Esophagus muscularis mucosa (tissue), 4 donors: Measurements from ENCODE around the gene PPP2R3A. TPM values are rescaled to one million over a fixed set of nuclear protein-coding genes. Genes with fewer than 3 reads are reported as not detected.

Experiments used
- DNase-seq: peaks from one replicate; pipeline ENCODE4 v3.0.0-alpha.2; 2017; ENCODE audit errors: extremely low spot score
- H3K27ac ChIP-seq, 4 donors: fragments of 200-600 bp; sonication (generic); replicated peaks in 1 of 4; 1 replicate in 3 of 4; 2 replicates in 1 of 4; pipeline ENCODE4 v1.5.1; 2016 to 2019; ENCODE audit warnings: mild to moderate bottlenecking in 1 of 4
- H3K27me3 ChIP-seq, 4 donors: fragments of 200-600 bp; sonication (generic); one replicate each; pipeline versions ENCODE4 v1.5.1 to v1.6.0; 2016 to 2019
- H3K36me3 ChIP-seq, 4 donors: fragments of 200-600 bp; sonication (generic); one replicate each; pipeline ENCODE4 v1.5.1; 2016 to 2019
- H3K4me1 ChIP-seq, 4 donors: fragments of 200-600 bp; sonication (generic); one replicate each; pipeline ENCODE4 v1.5.1; 2016 to 2019
- H3K4me3 ChIP-seq, 4 donors: fragments of 200-600 bp; sonication (generic); 1 replicate in 2 of 4; 2 replicates in 2 of 4; pipeline ENCODE4 v1.5.1; 2016 to 2019; ENCODE audit warnings: mild to moderate bottlenecking in 4 of 4, moderate library complexity in 1 of 4
- H3K9me3 ChIP-seq, 4 donors: fragments of 200-600 bp; sonication (generic); 1 replicate in 3 of 4; 2 replicates in 1 of 4; pipeline ENCODE4 v1.5.1; 2016 to 2019
- CTCF ChIP-seq, 3 experiments: fragments of 200-600 bp in 2 of 3; fragments of 450-650 bp in 1 of 3; sonication (generic) in 2 of 3; IDR thresholded peaks; one replicate each; pipeline ENCODE4 v1.5.1; 2017 to 2019; ENCODE audit warnings: antibody characterized with exemption in 3 of 3, mild to moderate bottlenecking in 2 of 3, moderate library complexity in 1 of 3
- EP300 ChIP-seq: sonication (generic); formaldehyde crosslinking; IDR thresholded peaks from one replicate; pipeline ENCODE4 v1.6.1; 2017; ENCODE audit warnings: antibody characterized with exemption
- POLR2A ChIP-seq: fragments of 450-650 bp; IDR thresholded peaks from one replicate; pipeline ENCODE4 v1.6.1; 2017; ENCODE audit warnings: antibody characterized with exemption, moderate library complexity, mild to moderate bottlenecking, low read depth
- POLR2AphosphoS5 ChIP-seq, 2 donors: sonication (generic); formaldehyde crosslinking; IDR thresholded peaks; one replicate each; pipeline ENCODE4 v1.6.1; 2017; ENCODE audit warnings: antibody characterized with exemption in 2 of 2
- WGBS: methylation state at CpG from one replicate; pipeline ENCODE4 v1.1.5; 2018; 5-methylcytosine and 5-hydroxymethylcytosine counted together
- intact Hi-C: fragments of 100-400 bp; cut with DNase I; formaldehyde crosslinking; loops from one replicate; pipeline ENCODE4 v1.15.1; 2023
- total RNA-seq, 4 donors: library from RNA; depleted of rRNA; stranded (reverse); fragments of >200 nt; gene quantifications; one replicate each; pipeline versions ENCODE4 v1.1.0 to v1.2.1, GENCODE V29; 2016

Gene PPP2R3A
- total RNA-seq, 4 donors from 2014 or later: 19.4 to 28.9 (median 26.3) TPM

- Histone ChIP-seq H3K4me3 (no peak overlapping the region), H3K4me1 (peaks cover 29 to 73% (median 54%) of the 10 kb centered on the region in 4 donors), H3K36me3 (no peaks in the 10 kb centered on the region), H3K27me3 (no peaks in the 10 kb centered on the region), H3K9me3 (no peaks in the 10 kb centered on the region), H3K27ac (peak overlapping the region; percentile 56 to 67 (median 60))
- intact Hi-C loops: no loop called here
- DNase-seq: no peak
- no peak for TF ChIP-seq POLR2AphosphoS5 (IDR thresholded peaks at IDR 0.05)
- no peak for TF ChIP-seq CTCF (IDR thresholded peaks at IDR 0.05)
- TF ChIP-seq POLR2A: no peak
- no peak for TF ChIP-seq EP300
Observed at GRCh38 chr3:135992072-135992471, 26.5 kb downstream of the PPP2R3A start.

GRCh38 chr3:135994708-135995337 lies 29.3 kb downstream of the PPP2R3A start:
- Histone ChIP-seq H3K4me1 (peaks cover 29 to 72% (median 57%) of the 10 kb centered on the region in 4 donors), H3K27me3 (no peaks in the 10 kb centered on the region), H3K36me3 (no peaks in the 10 kb centered on the region), H3K4me3 (no peak overlapping the region), H3K27ac (peak overlapping the region; percentile 40 to 67 (median 44)), H3K9me3 (no peaks in the 10 kb centered on the region)
- DNase-seq: no peak
- no peak for TF ChIP-seq POLR2AphosphoS5 (IDR thresholded peaks at IDR 0.05)
- TF ChIP-seq EP300: no peak
- no peak for TF ChIP-seq CTCF (IDR thresholded peaks at IDR 0.05)
- no peak for TF ChIP-seq POLR2A
- intact Hi-C loops: no loop called here
- 66% methylated on average over 3 of the region's 3 CpGs for WGBS

- no peak overlapping the region for H3K4me3 ChIP-seq
- peaks cover 27 to 68% (median 54%) of the 10 kb centered on the region in 4 donors for H3K4me1 ChIP-seq
- H3K27ac ChIP-seq: peak overlapping the region; percentile 38 to 67 (median 48)
- 62% methylated on average over 4 of the region's 4 CpGs for WGBS
- no peaks in the 10 kb centered on the region for H3K27me3 ChIP-seq
- DNase-seq: no peak
- H3K36me3 ChIP-seq: no peaks in the 10 kb centered on the region
- intact Hi-C loops: no loop called here
- H3K9me3 ChIP-seq: no peaks in the 10 kb centered on the region
- no peak for TF ChIP-seq EP300
- TF ChIP-seq CTCF (IDR thresholded peaks at IDR 0.05): no peak
- no peak for TF ChIP-seq POLR2A
- no peak for TF ChIP-seq POLR2AphosphoS5 (IDR thresholded peaks at IDR 0.05)
Observed at GRCh38 chr3:135995766-135996165, 30.2 kb downstream of the PPP2R3A start.

- Histone ChIP-seq H3K9me3 (no peaks in the 10 kb centered on the region), H3K4me1 (peaks cover 14 to 49% (median 36%) of the 10 kb centered on the region in 4 donors), H3K36me3 (no peaks in the 10 kb centered on the region), H3K27me3 (no peaks in the 10 kb centered on the region), H3K27ac (peak overlapping the region in 2 of 4 donors; percentile 7 to 15), H3K4me3 (no peak overlapping the region)
- intact Hi-C loops: no loop called here
- no peak for DNase-seq
- TF ChIP-seq POLR2A (no peak), CTCF (IDR thresholded peaks at IDR 0.05) (no peak), EP300 (no peak), POLR2AphosphoS5 (IDR thresholded peaks at IDR 0.05) (no peak)
- 83% methylated on average over 6 of the region's 6 CpGs for WGBS
Observed at GRCh38 chr3:135997554-135998320, 32.2 kb downstream of the PPP2R3A start.
